GM18499 (cell line): ENCODE measurements around the gene KRTAP12-2.
"Not testable (repeated sequence)": the region's sequence is repeated elsewhere in the genome, so short reads cannot be mapped to it uniquely, and the experiment has no call there.

Experiments used
- ATAC-seq: cut with Tn5 transposase; IDR thresholded peaks from one replicate; pipeline ENCODE4 v1.9.1; 2021; ENCODE audit warnings: moderate number of reproducible peaks; ENCODE audit not compliant: insufficient read depth, unreplicated experiment

Gene KRTAP12-2

GRCh38 chr21:44632067-44632466 is 34.7 kb downstream of the KRTAP12-2 start:
- ATAC-seq, result no peak

DNA sequence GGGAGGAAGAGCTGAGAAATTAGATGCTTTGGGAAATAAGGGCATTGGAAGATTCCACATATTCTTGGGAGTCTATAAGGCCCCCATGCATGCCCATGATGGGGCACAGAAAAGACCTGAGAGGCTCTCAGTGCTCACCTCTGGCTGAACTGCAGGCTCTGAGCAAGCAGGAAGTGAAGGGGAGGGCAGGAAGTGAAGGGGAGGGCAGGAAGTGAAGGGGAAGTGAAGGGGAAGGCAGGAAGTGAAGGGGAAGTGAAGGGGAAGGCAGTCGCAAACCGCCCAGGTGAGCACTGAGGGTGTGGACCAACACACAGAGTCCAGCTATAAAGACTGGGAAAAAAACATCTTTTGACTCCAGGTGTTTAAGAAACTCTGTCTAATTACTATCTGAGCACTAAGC is 36.3 kb downstream of the KRTAP12-2 start:
- ATAC-seq, result no peak

- no peak for ATAC-seq
Measured at GRCh38 chr21:44628707-44629391, 37.9 kb downstream of the KRTAP12-2 start.

- not testable (repeated sequence) for ATAC-seq
Measured at GRCh38 chr21:44627831-44628233, 38.9 kb downstream of the KRTAP12-2 start.

GRCh38 chr21:44627181-44627822 is 39.4 kb downstream of the KRTAP12-2 start:
- not testable (repeated sequence) for ATAC-seq

DNA sequence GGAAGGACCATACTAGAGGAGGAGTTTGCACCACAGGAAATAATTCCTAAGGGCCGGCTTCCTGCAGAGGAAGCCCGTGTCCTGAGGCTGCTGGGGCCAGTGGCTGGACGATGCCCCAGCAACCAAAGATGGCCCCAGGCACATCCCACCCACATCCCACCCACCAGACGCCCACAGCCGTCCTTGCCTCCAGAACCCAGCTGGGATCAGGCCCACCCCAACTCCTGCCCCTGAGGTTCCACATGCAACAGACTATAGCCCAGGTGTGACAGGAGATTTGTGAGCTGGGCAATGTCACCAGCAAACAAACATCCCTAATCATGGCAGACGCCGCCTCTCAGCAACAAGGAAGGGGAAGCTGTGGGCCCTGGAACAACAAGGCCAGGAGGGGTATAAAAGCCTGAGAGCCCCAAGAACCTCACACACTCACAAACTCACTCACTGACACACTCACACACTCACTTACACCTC is 40.0 kb downstream of the KRTAP12-2 start, which contains the start of gene KRTAP10-9:
Gene KRTAP10-9 (plus strand): TSS at position 421 of the 471 bp plus-strand sequence. CDS start 79 bp downstream, outside the sequence.
- ATAC-seq, result no peak

DNA sequence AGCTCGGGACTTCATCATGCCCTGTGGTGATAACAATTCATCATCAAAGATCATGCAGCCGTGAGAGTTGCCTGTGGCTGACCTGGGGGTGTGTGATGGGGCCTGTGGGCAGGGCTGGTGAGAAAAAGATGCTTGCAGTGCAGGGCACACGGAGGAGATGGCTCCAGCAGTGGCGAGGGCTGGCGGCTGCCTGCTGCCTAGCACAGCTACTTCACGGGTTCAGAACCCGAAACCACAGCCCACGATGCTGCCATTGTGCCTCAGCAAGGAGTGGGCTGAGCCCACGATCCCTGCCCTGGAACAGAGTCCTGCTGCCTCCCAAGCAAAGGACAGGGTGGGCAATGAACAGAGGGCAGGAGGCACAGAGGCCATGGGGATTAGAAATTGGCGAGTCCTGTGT is 40.5 kb downstream of the KRTAP12-2 start:
- no peak for ATAC-seq

DNA sequence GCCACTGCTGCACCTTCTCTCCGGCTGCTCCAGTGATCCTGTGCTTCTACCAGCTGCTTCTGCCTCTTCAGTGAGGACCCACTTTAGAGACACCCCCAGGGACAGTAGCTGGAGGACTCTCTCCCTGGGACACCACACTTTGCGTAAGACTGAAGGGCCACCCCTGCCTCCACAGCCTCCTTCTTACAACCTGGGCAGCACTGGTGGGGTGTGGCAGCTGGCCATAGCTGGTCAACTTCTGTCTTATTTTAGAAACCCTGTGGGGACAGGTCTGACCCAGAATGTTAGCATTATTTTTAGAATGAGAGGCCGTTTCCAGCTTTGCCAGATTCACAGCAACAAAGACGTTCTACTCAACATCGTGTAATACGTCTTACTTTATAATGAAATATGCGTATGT is 41.0 kb downstream of the KRTAP12-2 start:
- ATAC-seq, result no peak

GRCh38 chr21:44623575-44623974 is 43.2 kb downstream of the KRTAP12-2 start:
- ATAC-seq, result no peak

- no peak for ATAC-seq
Measured at GRCh38 chr21:44619886-44620285, 46.8 kb downstream of the KRTAP12-2 start.

DNA sequence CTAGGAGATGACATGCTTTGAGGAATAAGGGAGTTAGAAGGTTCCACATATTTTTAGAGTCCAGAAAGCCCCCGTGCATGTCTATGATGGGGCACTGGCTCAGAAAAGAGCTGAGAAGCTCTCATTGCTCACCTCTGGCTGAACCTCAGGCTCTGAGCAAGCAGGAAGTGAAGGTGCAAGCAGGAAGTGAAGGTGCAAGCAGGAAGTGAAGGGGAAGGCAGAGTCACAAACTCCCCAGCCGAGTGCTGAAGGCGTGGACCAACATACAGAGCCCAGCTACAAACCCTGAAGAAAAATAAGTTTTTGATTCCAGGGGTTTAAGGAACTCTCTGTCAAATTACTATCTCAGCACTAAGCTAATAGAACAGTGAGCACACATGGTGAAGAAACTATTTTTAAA is 47.8 kb downstream of the KRTAP12-2 start:
- no peak for ATAC-seq

DNA sequence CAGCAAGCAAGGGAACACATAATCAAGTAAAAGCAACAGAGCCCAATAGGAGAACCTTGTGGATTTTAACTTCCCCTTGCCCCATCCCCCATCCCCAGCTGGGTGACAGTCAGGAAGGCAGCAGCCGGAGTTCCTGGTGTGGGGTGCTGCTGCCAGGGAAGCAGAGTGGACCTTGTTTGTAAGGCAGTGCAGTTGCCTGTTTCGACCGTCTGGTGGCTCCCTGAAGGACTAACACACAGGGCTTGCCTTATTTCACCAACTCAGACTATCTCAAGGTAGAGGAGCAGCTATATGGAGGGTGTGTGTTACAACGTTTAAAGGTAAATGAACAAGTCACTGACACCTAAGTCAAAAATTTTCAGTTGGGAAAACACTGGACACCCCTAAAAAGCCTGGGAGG is 48.2 kb downstream of the KRTAP12-2 start:
- no peak for ATAC-seq

- no peak for ATAC-seq
Measured at GRCh38 chr21:44617071-44617501, 49.6 kb downstream of the KRTAP12-2 start.

DNA sequence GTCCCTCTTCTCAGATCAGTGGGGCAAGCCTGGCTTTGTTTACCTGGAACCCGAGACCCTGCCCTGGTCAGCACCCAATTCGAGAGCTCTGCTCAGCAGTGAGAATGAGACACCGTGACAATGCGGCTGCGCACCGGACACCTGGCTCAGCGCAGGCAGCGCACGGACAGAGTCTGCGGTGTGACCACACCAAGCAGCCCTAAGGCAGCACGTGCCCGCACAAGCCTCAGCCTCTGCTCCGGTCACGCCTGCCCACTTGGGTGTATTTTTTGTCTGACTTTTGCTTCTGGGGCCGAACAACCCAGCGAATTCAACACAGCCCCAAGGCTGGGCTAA is 50.2 kb downstream of the KRTAP12-2 start:
- no peak for ATAC-seq
